SK-N-SH (cell line): ENCODE data around the gene C21orf91.

Source experiments
- CTCF ChIP-seq: fragments of 200-600 bp; sonication (generic); IDR thresholded peaks from 2 replicates; pipeline ENCODE4 v1.6.1; 2017; ENCODE audit warnings: antibody characterized with exemption, mild to moderate bottlenecking, moderate library complexity
- MAX ChIP-seq: IDR thresholded peaks from 2 replicates; pipeline ENCODE4 v1.4.0; 2012; ENCODE audit warnings: low read depth
- POLR2AphosphoS5 ChIP-seq: IDR thresholded peaks from 2 replicates; pipeline ENCODE4 v1.6.1; 2012; ENCODE audit warnings: low read depth, low read length
- SMC3 ChIP-seq: IDR thresholded peaks from 2 replicates; pipeline ENCODE4 v1.6.1; 2012; ENCODE audit warnings: low read depth, low read length, improper control_type of control experiment

GRCh38 chr21:17784180-17784598 lies 35.0 kb downstream of the C21orf91 start:
- no peak for TF ChIP-seq POLR2AphosphoS5
- no peak for TF ChIP-seq CTCF
- TF ChIP-seq MAX = no peak
- no peak for TF ChIP-seq SMC3
